ENCODE data around the gene CHAF1A.
A peak's percentile ranks its signal among the peaks of the same experiment; 100 is the strongest.

Gene CHAF1A

DNA sequence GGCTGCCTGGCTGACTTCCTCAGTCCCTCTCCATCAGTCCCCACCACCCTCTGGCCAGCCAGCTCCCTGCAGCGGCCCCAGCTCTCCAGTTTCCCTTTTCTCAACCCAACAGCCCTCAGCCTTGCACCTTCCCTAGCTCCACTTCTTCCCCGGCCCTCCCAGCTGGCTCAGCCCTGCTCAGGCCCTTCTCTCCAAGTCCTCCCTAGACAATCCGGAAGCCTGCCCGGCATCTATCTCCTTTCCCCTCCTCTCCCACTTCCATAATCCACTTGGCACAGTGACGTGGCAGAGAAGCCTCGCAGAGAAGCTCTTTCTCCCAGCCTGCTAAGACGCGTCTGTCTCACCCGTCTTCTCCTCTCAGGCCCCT, 54.0 kb downstream of the CHAF1A start:
- DNase-seq (ENCODE audit: low read depth in 2 of 2) = no peak

GRCh38 chr19:4456843-4457653, 54.6 kb downstream of the CHAF1A start:
- DNase-seq (ENCODE audit: low read depth in 2 of 2) = peak in 1 of 2 donors; percentile 25

- DNase-seq (ENCODE audit: low read depth in 2 of 2) = peak; percentile 91 to 97
Measured at GRCh38 chr19:4457654-4458395, 55.4 kb downstream of the CHAF1A start, which contains the start of gene UBXN6. Gene UBXN6, minus strand, starts transcription at chr19:4457794. Its CDS starts 97 bp downstream, at chr19:4457697.

DNA sequence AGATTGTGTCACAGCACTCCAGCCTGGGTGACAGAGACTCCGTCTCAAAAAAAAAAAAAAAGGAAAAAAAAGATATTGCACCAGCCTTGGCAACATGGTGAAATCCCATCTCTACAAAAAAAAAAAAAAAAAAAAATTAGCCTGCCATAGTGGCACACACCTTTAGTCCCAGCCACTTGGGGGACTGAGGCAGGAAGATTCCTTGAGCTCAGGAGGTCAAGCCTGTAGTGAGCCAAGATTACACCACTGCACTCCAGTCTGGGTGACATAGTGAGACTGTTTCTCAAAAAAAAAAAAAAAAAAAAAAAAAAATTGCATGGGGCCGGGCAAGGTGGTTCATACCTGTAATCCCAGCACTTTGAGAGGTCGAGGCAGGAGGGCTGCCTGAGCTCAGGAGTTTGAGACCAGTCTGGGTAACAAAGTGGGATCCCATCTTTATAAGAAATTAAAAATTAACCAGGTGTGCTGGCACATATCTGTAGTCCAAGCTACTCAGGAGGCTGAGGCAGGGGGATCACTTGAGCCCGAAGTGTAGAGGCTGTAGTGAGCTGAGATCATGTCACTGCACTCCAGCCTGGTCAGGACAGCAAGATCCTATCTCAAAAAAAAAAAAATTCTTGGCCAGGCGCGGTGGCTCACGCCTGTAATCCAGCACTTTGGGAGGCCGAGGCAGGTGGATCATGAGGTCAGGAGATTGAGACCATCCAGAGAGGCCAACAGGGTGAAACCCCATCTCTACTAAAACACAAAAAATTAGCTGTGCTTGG, 62.6 kb downstream of the CHAF1A start:
- DNase-seq (ENCODE audit: low read depth in 2 of 2) = no peak

- no peak for DNase-seq (ENCODE audit: low read depth in 2 of 2)
Measured at GRCh38 chr19:4467835-4468234, 65.4 kb downstream of the CHAF1A start.

DNA sequence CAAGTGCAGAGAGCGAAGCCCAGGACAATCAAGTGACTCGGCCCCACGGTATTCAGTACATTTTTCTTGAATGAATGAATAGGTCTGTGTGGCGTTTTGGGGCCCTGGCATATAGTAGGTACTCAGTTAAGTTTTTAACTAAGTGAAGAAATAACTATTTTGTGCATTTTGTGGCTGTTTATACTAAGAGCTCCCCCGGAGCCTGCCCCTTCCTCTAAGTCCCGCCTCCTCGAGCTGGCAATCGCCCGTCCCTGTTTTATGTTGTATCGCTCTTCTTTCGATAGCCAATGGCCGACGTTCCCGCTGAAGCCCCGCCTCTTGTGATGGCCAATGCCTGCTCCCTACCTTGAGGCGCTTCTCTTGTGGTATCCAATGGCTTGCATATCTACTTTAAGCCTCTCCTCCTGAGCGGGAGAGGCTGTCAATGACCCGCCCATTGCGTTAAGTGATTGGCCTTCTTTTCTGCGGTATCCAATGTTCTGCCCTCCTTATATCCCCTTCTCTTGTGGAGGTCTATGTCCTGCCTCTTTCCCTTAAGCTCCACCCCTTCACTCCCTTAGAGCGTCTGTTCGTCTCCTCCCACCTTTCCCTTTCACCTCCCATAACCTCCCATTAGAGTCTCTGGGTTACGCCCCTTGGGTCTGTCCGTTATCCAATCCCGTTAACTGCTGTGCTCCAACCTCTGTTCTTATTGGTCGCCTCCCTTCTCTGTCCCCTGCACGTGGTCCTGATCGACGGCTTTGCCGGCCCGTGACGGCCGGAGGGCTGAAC, 69.1 kb downstream of the CHAF1A start:
- peak; percentile 92 to 94 for DNase-seq (ENCODE audit: low read depth in 2 of 2)

- peak in 1 of 2 donors; percentile 95 for DNase-seq (ENCODE audit: low read depth in 2 of 2)
Measured at GRCh38 chr19:4472174-4472974, 69.9 kb downstream of the CHAF1A start, which contains the start of gene HDGFL2. Gene HDGFL2, plus strand, starts transcription at chr19:4472297. Its CDS starts 54 bp downstream, at chr19:4472351.

GRCh38 chr19:4473011-4473762, 70.7 kb downstream of the CHAF1A start:
- no peak for DNase-seq (ENCODE audit: low read depth in 2 of 2)

GRCh38 chr19:4473763-4474513, 71.5 kb downstream of the CHAF1A start:
- DNase-seq (ENCODE audit: low read depth in 2 of 2) = no peak

- DNase-seq (ENCODE audit: low read depth in 2 of 2) = no peak
Measured at GRCh38 chr19:4474514-4475022, 72.1 kb downstream of the CHAF1A start.

DNA sequence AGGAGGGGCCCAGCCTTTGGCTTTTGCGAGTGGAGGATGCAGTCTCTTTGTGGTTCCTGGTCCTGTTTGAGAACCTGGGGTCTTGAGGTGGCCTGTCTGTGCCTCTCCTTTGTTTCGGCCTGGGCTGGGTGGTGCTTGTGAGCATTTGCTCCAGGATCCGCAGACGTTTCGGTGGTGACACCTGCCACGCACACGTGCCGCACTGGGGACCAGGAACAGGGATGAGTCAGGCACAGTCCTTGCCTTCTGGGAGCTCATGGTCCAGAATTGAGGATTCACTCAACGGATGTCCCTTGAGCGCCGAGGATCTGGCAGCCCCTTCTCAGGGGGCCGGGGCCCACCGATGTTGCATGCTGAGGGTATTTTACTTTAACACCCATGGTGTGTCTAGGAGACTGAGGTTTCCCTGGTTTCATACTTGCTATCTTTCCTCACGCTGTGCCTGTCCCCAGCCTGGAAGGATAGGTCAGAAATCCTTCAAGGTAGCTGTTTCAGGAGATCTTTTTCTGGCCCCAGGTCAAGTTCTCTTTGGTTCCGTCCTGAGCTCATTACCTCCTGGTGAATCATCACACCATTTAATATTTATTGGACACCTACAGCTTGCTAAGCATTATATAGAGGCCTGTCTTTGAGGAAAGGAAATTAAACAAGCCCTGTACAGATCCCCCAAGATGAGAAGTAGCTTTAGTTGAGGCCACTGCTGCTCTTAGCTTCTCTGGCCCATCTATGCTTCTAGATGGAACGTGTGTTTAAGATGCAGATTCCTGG, 74.8 kb downstream of the CHAF1A start:
- no peak for DNase-seq (ENCODE audit: low read depth in 2 of 2)

- DNase-seq (ENCODE audit: low read depth in 2 of 2) = no peak
Measured at GRCh38 chr19:4482721-4483364, 80.4 kb downstream of the CHAF1A start.

GRCh38 chr19:4483385-4483784, 80.9 kb downstream of the CHAF1A start:
- no peak for DNase-seq (ENCODE audit: low read depth in 2 of 2)

- DNase-seq (ENCODE audit: low read depth in 2 of 2) = no peak
Measured at GRCh38 chr19:4487572-4487971, 85.1 kb downstream of the CHAF1A start.

- DNase-seq (ENCODE audit: low read depth in 2 of 2) = no peak
Measured at GRCh38 chr19:4488496-4488895, 86.1 kb downstream of the CHAF1A start.

DNA sequence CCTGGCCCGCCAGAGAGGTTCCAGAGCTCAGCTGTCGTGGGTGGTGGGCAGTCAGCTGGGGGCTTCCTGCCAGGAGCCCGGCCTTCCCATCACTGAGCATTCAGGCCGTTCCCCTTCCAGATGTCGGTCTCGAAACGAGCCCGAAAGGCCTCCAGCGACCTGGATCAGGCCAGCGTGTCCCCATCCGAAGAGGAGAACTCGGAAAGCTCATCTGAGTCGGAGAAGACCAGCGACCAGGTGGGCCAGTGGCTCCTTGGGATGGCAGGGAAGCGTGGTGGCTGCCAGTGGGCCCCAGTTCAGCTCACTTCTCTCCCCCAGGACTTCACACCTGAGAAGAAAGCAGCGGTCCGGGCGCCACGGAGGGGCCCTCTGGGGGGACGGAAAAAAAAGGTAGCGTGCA, 89.0 kb downstream of the CHAF1A start:
- no peak for DNase-seq (ENCODE audit: low read depth in 2 of 2)

- DNase-seq (ENCODE audit: low read depth in 2 of 2) = no peak
Measured at GRCh38 chr19:4492337-4493103, 90.1 kb downstream of the CHAF1A start.
